GM18868 (cell line): ENCODE measurements around the gene TMEM52.

Source experiments
- ATAC-seq: cut with Tn5 transposase; IDR thresholded peaks from one replicate; pipeline ENCODE4 v1.9.1; 2021; ENCODE audit warnings: mild to moderate bottlenecking, moderate library complexity; ENCODE audit not compliant: unreplicated experiment

The TMEM52 gene

GRCh38 chr1:1876335-1876930 lies 42.6 kb downstream of the TMEM52 start:
- no peak for ATAC-seq

- ATAC-seq = no peak
These were observed 43.1 kb downstream of the TMEM52 start for GRCh38 chr1:1875932-1876331.

GRCh38 chr1:1874901-1875300 lies 44.2 kb downstream of the TMEM52 start:
- ATAC-seq = no peak

GRCh38 chr1:1873186-1873585 lies 45.9 kb downstream of the TMEM52 start:
- ATAC-seq = no peak

- no peak for ATAC-seq
These were observed 46.6 kb downstream of the TMEM52 start for GRCh38 chr1:1872329-1872994.

- no peak for ATAC-seq
These were observed 49.6 kb downstream of the TMEM52 start for GRCh38 chr1:1869469-1869868.
